GM12878 (cell line): ENCODE results near the gene MAT1A. TPM values are rescaled to one million over a fixed set of nuclear protein-coding genes. Genes with fewer than 3 reads are reported as not detected.

Experiments used
- ATAC-seq: fragments of 200-7000 bp; cut with Tn5 transposase; 3 replicates; pipeline ENCODE4 v1.9.1; 2020; ENCODE audit warnings: mild to moderate bottlenecking, moderate library complexity
- BruUV-seq: library from RNA; stranded (reverse); fragments of 400-500 nt; replicated peaks from 2 replicates; lab custom pipeline; 2021; lab: Mats Ljungman, UMichigan
- CTCF ChIA-PET: fragments of 300-600 bp; sonication (Branson Sonifier 250); formaldehyde crosslinking; extraction: SDS; loops from one replicate; lab custom pipeline; 2021; ENCODE audit warnings: inconsistent platforms; lab: Yijun Ruan, JAX
- POLR2A ChIA-PET: fragments of 350-600 bp; formaldehyde crosslinking; extraction: SDS; loops from one replicate; lab custom pipeline; 2021; ENCODE audit warnings: inconsistent platforms; lab: Charles Lee
- RAD21 ChIA-PET: fragments of 300-600 bp; sonication (Branson Sonifier 250); formaldehyde crosslinking; loops from one replicate; lab custom pipeline; 2023; ENCODE audit warnings: antibody characterized with exemption; ENCODE audit not compliant: unreplicated experiment; lab: Charles Lee
- SMC1A ChIA-PET: fragments of 300-600 bp; sonication (Branson Sonifier 250); formaldehyde crosslinking; loops from one replicate; lab custom pipeline; 2023; ENCODE audit not compliant: unreplicated experiment, uncharacterized antibody; lab: Charles Lee
- DNase-seq: peaks from one replicate; pipeline ENCODE4 v3.0.0-alpha.2; 2011; ENCODE audit warnings: low read depth, low spot score
- FAIRE-seq: peaks from 3 replicates; lab custom pipeline; 2011; peaks lifted over from hg19 to GRCh38; lab: Jason Lieb, UNC
- H2AFZ ChIP-seq: 2 replicates; pipeline ENCODE4 v1.6.0; 2011; ENCODE audit warnings: low read depth, low read length, control low read depth; ENCODE audit not compliant: control insufficient read depth
- H3K27ac ChIP-seq: 2 replicates; pipeline ENCODE4 v1.5.1; 2011; ENCODE audit warnings: control low read depth; ENCODE audit not compliant: control insufficient read depth, insufficient read depth
- H3K27me3 ChIP-seq, 2 experiments: replicated peaks in 1 of 2; 2 replicates each; pipeline versions ENCODE4 v1.6.0 to v1.6.1; 2011; ENCODE audit warnings: low read length in 1 of 2; ENCODE audit not compliant: control insufficient read depth in 2 of 2, insufficient read depth in 2 of 2
- H3K36me3 ChIP-seq, 2 experiments: 2 replicates each; pipeline ENCODE4 v1.5.1; 2011; ENCODE audit warnings: low read length in 1 of 2; ENCODE audit not compliant: control insufficient read depth in 2 of 2, insufficient read depth in 2 of 2
- H3K4me1 ChIP-seq: 2 replicates; pipeline ENCODE4 v1.6.1; 2011; ENCODE audit warnings: mild to moderate bottlenecking, low read length, moderate library complexity, mixed read lengths; ENCODE audit not compliant: control insufficient read depth, insufficient read depth
- H3K4me2 ChIP-seq: 2 replicates; pipeline ENCODE4 v1.6.0; 2011; ENCODE audit warnings: control low read depth; ENCODE audit not compliant: control insufficient read depth, insufficient read depth
- H3K4me3 ChIP-seq: fragments of 200-600 bp; sonication (generic); 2 replicates; pipeline ENCODE4 v1.5.1; 2016
- H3K79me2 ChIP-seq: 2 replicates; pipeline ENCODE4 v1.6.0; 2011; ENCODE audit warnings: low read length; ENCODE audit not compliant: control insufficient read depth, insufficient read depth
- H3K9ac ChIP-seq: 2 replicates; pipeline ENCODE4 v1.8.0; 2011; ENCODE audit warnings: low read length, control low read depth, mixed read lengths; ENCODE audit not compliant: control insufficient read depth, insufficient read depth
- H3K9me3 ChIP-seq: replicated peaks from 3 replicates; pipeline ENCODE4 v1.5.1; 2011; ENCODE audit warnings: mild to moderate bottlenecking, low read length; ENCODE audit not compliant: control insufficient read depth, insufficient read depth
- H4K20me1 ChIP-seq: 2 replicates; pipeline ENCODE4 v1.6.0; 2011; ENCODE audit not compliant: control insufficient read depth, insufficient read depth
- CEBPB ChIP-seq, 2 experiments: fragments of 150-350 bp in 1 of 2; IDR thresholded peaks; 2 replicates each; pipeline ENCODE4 v1.6.1; 2012 to 2014; ENCODE audit warnings: low read depth in 2 of 2, low read length in 2 of 2, borderline replicate concordance in 1 of 2, inconsistent platforms in 1 of 2
- HDGF ChIP-seq: fragments of 450-650 bp; IDR thresholded peaks from 2 replicates; pipeline ENCODE4 v1.6.1; 2016; ENCODE audit warnings: antibody characterized with exemption
- NBN ChIP-seq: fragments of 450-650 bp; IDR thresholded peaks from 2 replicates; pipeline ENCODE4 v1.6.1; 2016
- PAX8 ChIP-seq: fragments of 450-650 bp; IDR thresholded peaks from 2 replicates; pipeline ENCODE4 v1.6.1; 2017; ENCODE audit warnings: mild to moderate bottlenecking, moderate library complexity
- RAD21 ChIP-seq: IDR thresholded peaks from 2 replicates; pipeline ENCODE4 v1.6.1; 2011; ENCODE audit warnings: mild to moderate bottlenecking, low read depth, low read length, moderate library complexity; ENCODE audit not compliant: insufficient read depth
- RB1 ChIP-seq: fragments of 450-650 bp; formaldehyde crosslinking; IDR thresholded peaks from 2 replicates; pipeline ENCODE4 v1.6.1; 2017; ENCODE audit warnings: mild to moderate bottlenecking, borderline replicate concordance
- RBBP5 ChIP-seq: fragments of 200-600 bp; sonication (generic); conservative IDR thresholded peaks from 2 replicates; pipeline ENCODE4 v1.6.1; 2016
- SMAD1 ChIP-seq: fragments of 450-650 bp; IDR thresholded peaks from 2 replicates; pipeline ENCODE4 v1.6.1; 2018; ENCODE audit warnings: mild to moderate bottlenecking, low read depth; ENCODE audit not compliant: partially characterized antibody
- SMC3 ChIP-seq: IDR thresholded peaks from 2 replicates; pipeline ENCODE4 v1.6.1; 2011; ENCODE audit warnings: low read length, improper control_type of control experiment, borderline replicate concordance
- SRF ChIP-seq, 2 experiments: IDR thresholded peaks; 2 replicates each; pipeline ENCODE4 v1.6.1; 2011; ENCODE audit warnings: low read depth in 2 of 2, low read length in 2 of 2, mild to moderate bottlenecking in 1 of 2, moderate library complexity in 1 of 2
- SUPT20H ChIP-seq: IDR thresholded peaks from 2 replicates; pipeline ENCODE4 v1.6.1; 2011; ENCODE audit warnings: low read depth, mild to moderate bottlenecking, low read length, moderate library complexity, borderline replicate concordance; ENCODE audit not compliant: control insufficient read depth
- ZNF207 ChIP-seq: fragments of 450-650 bp; IDR thresholded peaks from 2 replicates; pipeline ENCODE4 v1.6.1; 2014; ENCODE audit warnings: antibody characterized with exemption, mild to moderate bottlenecking, borderline replicate concordance
- ZNF24 ChIP-seq: fragments of 450-650 bp; IDR thresholded peaks from 2 replicates; pipeline ENCODE4 v1.6.1; 2017; ENCODE audit warnings: antibody characterized with exemption, mild to moderate bottlenecking
- ZNF274 ChIP-seq: IDR thresholded peaks from one replicate; pipeline ENCODE4 v1.8.0; 2011; ENCODE audit not compliant: insufficient read length, insufficient read depth
- WGBS: methylation state at CpG from one replicate; pipeline ENCODE4 v1.1.6; 2016; ENCODE audit warnings: low lambda C conversion rate; ENCODE audit not compliant: insufficient replicate concordance, insufficient coverage; ENCODE audit errors: missing lambda C conversion rate; 5-methylcytosine and 5-hydroxymethylcytosine counted together
- in situ Hi-C: fragments of 300-500 bp; cut with MboI; formaldehyde crosslinking; loops from 9 replicates; pipeline ENCODE4 v1.14.3; 2018; ENCODE audit warnings: mixed read lengths
- intact Hi-C: fragments of 100-400 bp; cut with micrococcal nuclease; formaldehyde crosslinking; loops from one replicate; pipeline ENCODE4 v1.14.2; 2022; ENCODE audit not compliant: unreplicated experiment
- polyA plus RNA-seq, 11 experiments: library from polyadenylated mRNA; depleted of rRNA in 4 of 11; unstranded in 6 of 11; stranded (reverse) in 5 of 11; fragments of >200 nt; fragmentation: Nextera tagmentation in 4 of 11; fragmentation: Illumina TruSeq in 1 of 11; extraction: Ambion mirVana in 4 of 11; extraction: Trizol in 1 of 11; gene quantifications; 1 replicate in 1 of 11; 2 replicates in 10 of 11; pipeline versions ENCODE4 v1.2.1 to v1.2.3, GENCODE V29; 2011 to 2016; ENCODE audit warnings: inconsistent platforms in 2 of 11, missing spikeins in 2 of 11, low read depth in 1 of 11
- total RNA-seq, 4 experiments: library from RNA; depleted of rRNA in 3 of 4; stranded (reverse); fragments of >200 nt in 3 of 4; fragmentation: Illumina TruSeq in 1 of 4; extraction: Trizol in 1 of 4; gene quantifications; 2 replicates each; pipeline versions ENCODE4 v1.2.1 to v1.2.3, GENCODE V29; 2013 to 2021
- TF ChIP-seq, protein P1 (sequence below): IDR thresholded peaks from 2 replicates; pipeline ENCODE4 v1.6.1; 2011; ENCODE audit warnings: borderline replicate concordance, low read depth, mild to moderate bottlenecking, moderate library complexity, mixed read lengths, low read length; ENCODE audit not compliant: insufficient read depth; ENCODE audit errors: extremely low read length
- TF ChIP-seq, protein P2 (sequence below): fragments of 450-650 bp; IDR thresholded peaks from 2 replicates; pipeline ENCODE4 v1.6.1; 2017; ENCODE audit warnings: antibody characterized with exemption, mild to moderate bottlenecking, moderate library complexity

Gene MAT1A
- total and polyA plus RNA-seq, 10 of the 15 experiments (the other 5 are each of a cell fraction or from before 2014, with no cell fraction given): 0.23 TPM; not detected in 9

DNA sequence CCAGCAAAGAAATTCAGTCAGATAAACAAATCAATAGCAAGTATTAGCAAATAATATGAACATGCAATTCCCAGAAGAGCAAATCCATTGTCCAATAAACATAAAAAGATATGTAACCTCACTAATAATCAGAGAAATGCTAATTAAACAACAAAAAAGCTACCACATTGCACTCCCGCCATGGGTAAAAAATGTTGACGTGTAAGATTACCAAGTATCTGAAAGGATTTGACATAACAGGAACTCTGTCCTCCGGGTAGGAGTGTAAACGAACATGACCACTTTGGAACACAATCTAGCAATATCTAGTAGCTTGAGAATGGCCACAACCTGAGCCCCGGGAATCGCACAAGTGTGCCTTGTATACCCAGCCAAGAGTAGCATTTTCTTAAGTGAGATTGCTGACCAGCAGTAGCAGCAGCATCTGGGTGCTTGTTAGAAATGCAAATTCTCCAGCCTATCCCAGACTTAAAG, 35.5 kb upstream of the MAT1A start:
- FAIRE-seq (no peak), ATAC-seq (no peak), DNase-seq (no peak)
- Histone ChIP-seq H3K36me3 (no peaks in the 10 kb centered on the region), H2AFZ (no peak overlapping the region), H4K20me1 (no peaks in the 10 kb centered on the region), H3K9me3 (no peaks in the 10 kb centered on the region), H3K4me1 (no peaks in the 10 kb centered on the region), H3K4me3 (no peak overlapping the region), H3K27ac (no peak overlapping the region), H3K9ac (no peak overlapping the region), H3K79me2 (no peaks in the 10 kb centered on the region), H3K27me3 (peaks cover 0 to 1% of the 10 kb centered on the region in 2 experiments; a peak in 2 of 4 replicates), H3K4me2 (no peak overlapping the region)
- BruUV-seq: no TSS peak
- intact Hi-C loops (no loop called here), in situ Hi-C loops (no loop called here)
- no peak for TF ChIP-seq ZNF274
- TF ChIP-seq SRF (IDR thresholded peaks at IDR 0.05; ENCODE audit: low read depth in 2 of 2, low read length in 2 of 2): no peak
- TF ChIP-seq SUPT20H: no peak
- TF ChIP-seq RBBP5: no peak
- TF ChIP-seq SMAD1: no peak
- TF ChIP-seq HDGF: no peak
- TF ChIP-seq ZNF24: no peak
- CTCF ChIA-PET: no interaction called here
- POLR2A ChIA-PET: interaction anchor here (0.5 kb wide), 1 partner anchor 59 kb away, joined by 8 read pairs; no protein-coding TSS in a partner anchor
- SMC1A ChIA-PET: no interaction called here
- RAD21 ChIA-PET: no interaction called here
- 63% methylated on average over 6 of the region's 6 CpGs for WGBS

DNA sequence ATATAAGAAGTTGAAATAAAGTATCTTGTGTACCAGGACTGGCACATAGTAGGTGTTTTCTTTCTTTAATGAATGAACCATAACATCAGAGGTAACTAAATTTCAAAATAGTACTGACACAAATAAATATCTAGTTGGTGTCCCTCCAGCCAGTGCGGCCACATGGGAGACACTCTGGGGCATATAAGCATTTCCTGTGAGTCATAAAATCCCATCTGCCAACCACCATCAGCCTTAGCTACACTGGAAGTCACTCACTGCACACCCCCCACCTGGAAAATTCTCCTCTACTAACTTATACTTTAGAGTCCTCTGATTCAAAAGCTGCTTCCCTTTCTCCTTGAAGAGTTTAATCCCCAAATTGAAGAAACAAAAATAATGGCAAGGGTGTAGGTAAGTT, 34.6 kb upstream of the MAT1A start:
- no peaks in the 10 kb centered on the region for H3K79me2 ChIP-seq
- ChIA-PET SMC1A (interaction anchor here (0.7 kb wide), 1 partner anchor 96 kb away, joined by 4 read pairs; no protein-coding TSS in a partner anchor), CTCF (interaction anchor here (1.5 kb wide), 1 partner anchor 63 kb away, joined by 4 read pairs; no protein-coding TSS in a partner anchor), POLR2A (no interaction called here), RAD21 (no interaction called here)
- BruUV-seq: no TSS peak
- no peak overlapping the region for H3K9ac ChIP-seq
- H3K4me1 ChIP-seq: no peaks in the 10 kb centered on the region
- 0% methylated on average over 1 of the region's 1 CpG for WGBS
- no peaks in the 10 kb centered on the region for H3K36me3 ChIP-seq
- peaks cover 0 to 1% of the 10 kb centered on the region in 2 experiments; a peak in 2 of 4 replicates for H3K27me3 ChIP-seq
- no peak overlapping the region for H3K27ac ChIP-seq
- intact Hi-C loops: no loop called here
- no peaks in the 10 kb centered on the region for H4K20me1 ChIP-seq
- no peak overlapping the region for H2AFZ ChIP-seq
- in situ Hi-C loops: no loop called here
- DNase-seq (no peak), FAIRE-seq (no peak), ATAC-seq (peak; percentile 54)
- H3K4me2 ChIP-seq: no peak overlapping the region
- H3K4me3 ChIP-seq: no peak overlapping the region
- no peaks in the 10 kb centered on the region for H3K9me3 ChIP-seq
- TF ChIP-seq NBN: no peak
- TF ChIP-seq, protein P1, sequence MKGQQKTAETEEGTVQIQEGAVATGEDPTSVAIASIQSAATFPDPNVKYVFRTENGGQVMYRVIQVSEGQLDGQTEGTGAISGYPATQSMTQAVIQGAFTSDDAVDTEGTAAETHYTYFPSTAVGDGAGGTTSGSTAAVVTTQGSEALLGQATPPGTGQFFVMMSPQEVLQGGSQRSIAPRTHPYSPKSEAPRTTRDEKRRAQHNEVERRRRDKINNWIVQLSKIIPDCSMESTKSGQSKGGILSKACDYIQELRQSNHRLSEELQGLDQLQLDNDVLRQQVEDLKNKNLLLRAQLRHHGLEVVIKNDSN: no peak
- TF ChIP-seq RAD21: no peak
- TF ChIP-seq, protein P2, sequence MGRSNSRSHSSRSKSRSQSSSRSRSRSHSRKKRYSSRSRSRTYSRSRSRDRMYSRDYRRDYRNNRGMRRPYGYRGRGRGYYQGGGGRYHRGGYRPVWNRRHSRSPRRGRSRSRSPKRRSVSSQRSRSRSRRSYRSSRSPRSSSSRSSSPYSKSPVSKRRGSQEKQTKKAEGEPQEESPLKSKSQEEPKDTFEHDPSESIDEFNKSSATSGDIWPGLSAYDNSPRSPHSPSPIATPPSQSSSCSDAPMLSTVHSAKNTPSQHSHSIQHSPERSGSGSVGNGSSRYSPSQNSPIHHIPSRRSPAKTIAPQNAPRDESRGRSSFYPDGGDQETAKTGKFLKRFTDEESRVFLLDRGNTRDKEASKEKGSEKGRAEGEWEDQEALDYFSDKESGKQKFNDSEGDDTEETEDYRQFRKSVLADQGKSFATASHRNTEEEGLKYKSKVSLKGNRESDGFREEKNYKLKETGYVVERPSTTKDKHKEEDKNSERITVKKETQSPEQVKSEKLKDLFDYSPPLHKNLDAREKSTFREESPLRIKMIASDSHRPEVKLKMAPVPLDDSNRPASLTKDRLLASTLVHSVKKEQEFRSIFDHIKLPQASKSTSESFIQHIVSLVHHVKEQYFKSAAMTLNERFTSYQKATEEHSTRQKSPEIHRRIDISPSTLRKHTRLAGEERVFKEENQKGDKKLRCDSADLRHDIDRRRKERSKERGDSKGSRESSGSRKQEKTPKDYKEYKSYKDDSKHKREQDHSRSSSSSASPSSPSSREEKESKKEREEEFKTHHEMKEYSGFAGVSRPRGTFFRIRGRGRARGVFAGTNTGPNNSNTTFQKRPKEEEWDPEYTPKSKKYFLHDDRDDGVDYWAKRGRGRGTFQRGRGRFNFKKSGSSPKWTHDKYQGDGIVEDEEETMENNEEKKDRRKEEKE: no peak
- TF ChIP-seq RB1: no peak
- TF ChIP-seq SMC3: no peak
- no peak for TF ChIP-seq PAX8
- TF ChIP-seq CEBPB (IDR thresholded peaks at IDR 0.05; ENCODE audit: borderline replicate concordance in 1 of 2, low read depth in 2 of 2, low read length in 2 of 2): no peak
- no peak for TF ChIP-seq ZNF207
